ENCODE data around the gene SAMD14.

DNA sequence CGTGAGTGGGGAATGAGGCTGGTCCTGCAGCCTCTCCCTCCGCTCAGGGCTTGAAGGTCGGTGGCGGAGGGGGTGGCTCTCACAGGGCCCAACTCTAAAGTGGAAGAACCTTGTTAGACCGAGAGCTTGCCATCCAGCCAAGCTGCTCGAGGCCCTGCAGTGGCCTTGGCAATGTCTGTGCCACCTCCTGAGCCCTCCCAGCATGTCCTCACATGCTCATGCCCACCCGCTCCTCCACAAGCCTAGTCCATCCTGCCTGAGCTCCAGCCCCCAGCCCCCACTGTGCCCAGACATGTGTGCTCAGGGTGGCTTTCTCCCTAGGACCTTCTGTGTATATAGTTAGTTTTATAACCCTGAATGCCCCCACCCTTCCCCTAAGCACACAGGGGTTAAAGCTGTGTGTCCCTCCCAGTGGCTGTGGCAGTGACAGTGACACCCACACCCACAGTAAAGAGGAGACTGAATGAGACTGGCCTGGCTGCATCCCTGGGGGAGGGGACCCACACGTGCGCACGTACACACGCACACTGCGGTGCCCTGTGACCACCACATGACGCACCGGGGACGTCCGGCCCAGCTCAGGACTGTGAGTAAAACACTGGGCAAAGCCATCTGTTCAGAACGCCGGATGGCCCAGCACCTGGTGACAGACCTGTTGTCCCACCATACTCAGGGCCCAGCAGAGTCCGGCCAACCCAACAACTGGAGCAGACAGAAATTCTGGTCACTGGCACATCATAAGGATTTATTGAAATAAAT is 19.2 kb downstream of the SAMD14 start:
- TF ChIP-seq, protein P1, sequence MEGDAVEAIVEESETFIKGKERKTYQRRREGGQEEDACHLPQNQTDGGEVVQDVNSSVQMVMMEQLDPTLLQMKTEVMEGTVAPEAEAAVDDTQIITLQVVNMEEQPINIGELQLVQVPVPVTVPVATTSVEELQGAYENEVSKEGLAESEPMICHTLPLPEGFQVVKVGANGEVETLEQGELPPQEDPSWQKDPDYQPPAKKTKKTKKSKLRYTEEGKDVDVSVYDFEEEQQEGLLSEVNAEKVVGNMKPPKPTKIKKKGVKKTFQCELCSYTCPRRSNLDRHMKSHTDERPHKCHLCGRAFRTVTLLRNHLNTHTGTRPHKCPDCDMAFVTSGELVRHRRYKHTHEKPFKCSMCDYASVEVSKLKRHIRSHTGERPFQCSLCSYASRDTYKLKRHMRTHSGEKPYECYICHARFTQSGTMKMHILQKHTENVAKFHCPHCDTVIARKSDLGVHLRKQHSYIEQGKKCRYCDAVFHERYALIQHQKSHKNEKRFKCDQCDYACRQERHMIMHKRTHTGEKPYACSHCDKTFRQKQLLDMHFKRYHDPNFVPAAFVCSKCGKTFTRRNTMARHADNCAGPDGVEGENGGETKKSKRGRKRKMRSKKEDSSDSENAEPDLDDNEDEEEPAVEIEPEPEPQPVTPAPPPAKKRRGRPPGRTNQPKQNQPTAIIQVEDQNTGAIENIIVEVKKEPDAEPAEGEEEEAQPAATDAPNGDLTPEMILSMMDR (IDR thresholded peaks at IDR 0.05) = no peak
- TF ChIP-seq EZH2 (IDR thresholded peaks at IDR 0.05) = no peak
- TF ChIP-seq EZH2phosphoT487 (IDR thresholded peaks at IDR 0.05) = no peak
